ENCODE measurements around the gene VSNL1.

- TF ChIP-seq CTCF (IDR thresholded peaks at IDR 0.05) (no peak), EZH2 (IDR thresholded peaks at IDR 0.05) (no peak)
Measured at GRCh38 chr2:17573804-17574175, 33.3 kb downstream of the VSNL1 start.
